AG04450 (cell line): ENCODE data around the gene SFI1. TPM values are rescaled to one million over a fixed set of nuclear protein-coding genes. Genes with fewer than 3 reads are reported as not detected.

Experiments
- CTCF ChIA-PET: fragments of 300-600, 350-600 bp; formaldehyde crosslinking; extraction: SDS; loops from one replicate; lab custom pipeline; 2022; ENCODE audit warnings: antibody characterized with exemption, inconsistent platforms; lab: Charles Lee
- POLR2A ChIA-PET: fragments of 350-600 bp; formaldehyde crosslinking; extraction: SDS; loops from one replicate; lab custom pipeline; 2021; ENCODE audit warnings: antibody characterized with exemption, inconsistent platforms; lab: Yijun Ruan, JAX
- DNase-seq: peaks from one replicate; pipeline ENCODE4 v3.0.0-alpha.2; 2011; ENCODE audit warnings: low read depth, low spot score
- H3K27ac ChIP-seq: one replicate; pipeline ENCODE4 v1.5.1; 2012; ENCODE audit warnings: low read depth, low read length, control low read depth
- H3K27me3 ChIP-seq: one replicate; pipeline ENCODE4 v1.6.0; 2012; ENCODE audit warnings: low read length; ENCODE audit not compliant: control insufficient read depth, insufficient read depth
- H3K4me3 ChIP-seq: 2 replicates; pipeline ENCODE4 v1.5.1; 2011; ENCODE audit warnings: mild to moderate bottlenecking, low read depth, low read length, control low read depth
- H3K9me3 ChIP-seq: 2 replicates; pipeline ENCODE4 v1.5.1; 2012; ENCODE audit warnings: low read length; ENCODE audit not compliant: control insufficient read depth, insufficient read depth
- polyA plus RNA-seq: library from polyadenylated mRNA; depleted of rRNA; stranded (reverse); fragments of >200 nt; gene quantifications from 2 replicates; pipeline ENCODE4 v1.2.3, GENCODE V29; 2011
- TF ChIP-seq, protein P1 (sequence below): IDR thresholded peaks from 2 replicates; pipeline ENCODE4 v1.5.1; 2011; ENCODE audit warnings: low read depth, low read length, control low read depth, inconsistent platforms

Gene SFI1
- polyA plus RNA-seq, 1 experiment, result 4.1 TPM

GRCh38 chr22:31635638-31636306 is 139.4 kb downstream of the SFI1 start:
- ChIA-PET CTCF (interaction anchor here (1.2 to 10.9 kb wide), 4 partner anchors 30 to 184 kb away, joined by 4 to 167 read pairs (median 36); no protein-coding TSS in a partner anchor), POLR2A (no interaction called here)
- no peaks in the 10 kb centered on the region for H3K27me3 ChIP-seq
- H3K9me3 ChIP-seq, result no peaks in the 10 kb centered on the region; the same call in 1 of the 2 replicates
- no peak overlapping the region for H3K4me3 ChIP-seq
- TF ChIP-seq, protein P1, sequence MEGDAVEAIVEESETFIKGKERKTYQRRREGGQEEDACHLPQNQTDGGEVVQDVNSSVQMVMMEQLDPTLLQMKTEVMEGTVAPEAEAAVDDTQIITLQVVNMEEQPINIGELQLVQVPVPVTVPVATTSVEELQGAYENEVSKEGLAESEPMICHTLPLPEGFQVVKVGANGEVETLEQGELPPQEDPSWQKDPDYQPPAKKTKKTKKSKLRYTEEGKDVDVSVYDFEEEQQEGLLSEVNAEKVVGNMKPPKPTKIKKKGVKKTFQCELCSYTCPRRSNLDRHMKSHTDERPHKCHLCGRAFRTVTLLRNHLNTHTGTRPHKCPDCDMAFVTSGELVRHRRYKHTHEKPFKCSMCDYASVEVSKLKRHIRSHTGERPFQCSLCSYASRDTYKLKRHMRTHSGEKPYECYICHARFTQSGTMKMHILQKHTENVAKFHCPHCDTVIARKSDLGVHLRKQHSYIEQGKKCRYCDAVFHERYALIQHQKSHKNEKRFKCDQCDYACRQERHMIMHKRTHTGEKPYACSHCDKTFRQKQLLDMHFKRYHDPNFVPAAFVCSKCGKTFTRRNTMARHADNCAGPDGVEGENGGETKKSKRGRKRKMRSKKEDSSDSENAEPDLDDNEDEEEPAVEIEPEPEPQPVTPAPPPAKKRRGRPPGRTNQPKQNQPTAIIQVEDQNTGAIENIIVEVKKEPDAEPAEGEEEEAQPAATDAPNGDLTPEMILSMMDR, result no peak
- H3K27ac ChIP-seq, result no peak overlapping the region
- DNase-seq, result no peak

DNA sequence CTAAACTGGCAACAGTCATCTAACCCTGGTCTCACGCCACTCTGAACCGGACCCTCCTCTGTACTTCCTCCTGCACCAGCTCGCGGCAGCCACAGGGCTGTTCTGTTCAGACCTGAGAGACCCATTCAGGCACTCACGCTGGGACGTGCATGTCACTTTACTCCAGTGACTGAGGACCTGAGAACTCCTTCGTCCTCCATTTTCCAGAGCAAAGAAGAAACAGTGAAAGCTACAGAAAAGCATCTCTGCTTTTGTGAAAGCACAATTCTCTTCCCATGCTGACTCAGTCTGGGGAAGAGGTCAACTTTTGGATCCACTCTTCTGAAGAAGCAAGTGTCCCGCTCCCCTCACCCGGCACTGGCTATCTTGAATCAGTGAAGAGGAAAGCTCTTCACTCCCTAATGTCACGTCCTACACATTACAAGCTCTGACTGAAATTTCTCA is 141.1 kb downstream of the SFI1 start:
- ChIA-PET CTCF (interaction anchor here (0.6 to 10.9 kb wide), 3 partner anchors 54 to 81 kb away, joined by 3 to 167 read pairs (median 62); no protein-coding TSS in a partner anchor), POLR2A (interaction anchor here (0.7 kb wide), 1 partner anchor 43 kb away, joined by 3 read pairs; no protein-coding TSS in a partner anchor)
- Histone ChIP-seq H3K4me3 (no peak overlapping the region), H3K27me3 (no peaks in the 10 kb centered on the region), H3K27ac (peak overlapping the region; percentile 47), H3K9me3 (no peaks in the 10 kb centered on the region)
- TF ChIP-seq, protein P1, result no peak
- DNase-seq, result no peak

DNA sequence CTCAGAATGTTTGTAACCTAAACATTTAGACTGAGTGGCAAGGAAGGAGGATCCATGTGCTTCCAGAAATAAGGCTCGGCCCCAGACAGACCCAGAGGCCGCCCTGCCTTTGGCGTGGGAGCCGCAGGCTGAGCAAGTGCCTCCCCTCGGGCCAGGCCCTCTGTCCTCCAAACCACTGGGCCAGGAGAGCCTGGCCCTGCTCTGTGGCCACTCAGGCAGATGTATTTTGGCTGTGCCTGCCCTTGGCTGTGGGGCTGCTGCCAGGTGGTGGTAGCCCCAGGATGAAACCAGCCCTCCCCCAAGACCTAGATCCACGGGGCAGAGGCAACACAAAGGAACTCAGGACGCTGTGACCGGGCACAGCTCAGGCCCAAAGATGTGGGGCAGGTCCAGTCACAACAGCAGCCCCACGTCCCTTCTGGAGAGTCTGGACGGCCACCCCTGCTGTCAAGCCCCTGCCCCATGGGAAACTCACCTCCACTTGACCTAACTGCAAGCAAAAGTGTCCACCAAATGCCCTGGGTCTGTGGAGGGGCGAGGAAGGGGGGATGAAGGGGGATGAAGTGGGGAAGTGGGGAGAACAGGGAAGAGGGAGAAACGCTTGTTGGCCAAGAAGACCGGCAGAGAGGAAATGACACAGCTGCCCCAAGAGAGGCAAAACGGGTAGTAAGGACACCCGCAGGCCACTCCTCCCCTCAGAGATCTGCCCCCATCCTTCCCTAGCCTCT is 141.7 kb downstream of the SFI1 start:
- no peak for DNase-seq
- Histone ChIP-seq H3K4me3 (no peak overlapping the region), H3K27me3 (no peaks in the 10 kb centered on the region), H3K27ac (peak overlapping the region; percentile 47), H3K9me3 (no peaks in the 10 kb centered on the region)
- ChIA-PET POLR2A (no interaction called here), CTCF (interaction anchor here (0.6 to 10.9 kb wide), 3 partner anchors 53 to 81 kb away, joined by 3 to 167 read pairs (median 62); no protein-coding TSS in a partner anchor)
- TF ChIP-seq, protein P1, result no peak

DNA sequence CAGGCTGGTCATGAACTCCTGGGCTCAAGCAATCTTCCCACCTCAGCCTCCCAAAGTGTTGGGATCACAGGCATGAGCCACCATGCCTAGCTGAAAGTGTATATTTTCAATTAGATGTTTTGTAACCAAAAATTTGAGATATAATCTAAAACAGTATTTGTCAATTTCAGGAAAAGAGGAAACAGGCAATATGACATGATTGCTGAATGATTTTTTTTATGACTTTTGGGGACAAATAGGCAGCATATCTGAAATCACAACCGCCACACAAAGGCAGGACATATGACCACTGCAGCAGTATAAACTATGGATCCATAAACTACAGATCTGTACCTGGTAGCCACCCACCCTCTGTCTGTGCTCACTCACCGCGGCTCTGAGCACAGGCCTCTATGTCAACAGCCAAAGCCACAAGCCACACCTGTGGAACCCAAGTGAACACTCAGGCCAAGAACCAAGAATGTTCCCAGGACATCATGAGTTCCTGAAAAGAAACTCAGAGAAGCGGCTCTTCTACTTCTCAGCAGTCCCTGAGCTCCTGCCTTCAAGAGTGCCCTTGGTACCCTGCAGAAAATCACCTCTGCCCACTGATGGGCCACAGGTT is 143.2 kb downstream of the SFI1 start:
- no peak overlapping the region for H3K4me3 ChIP-seq
- H3K27ac ChIP-seq, result no peak overlapping the region
- ChIA-PET POLR2A (interaction anchor here (0.6 to 0.7 kb wide), 2 partner anchors 62 to 83 kb away, joined by 6 to 8 read pairs; no protein-coding TSS in a partner anchor), CTCF (interaction anchor here (0.6 to 10.9 kb wide), 2 partner anchors 83 to 1123 kb away, joined by 4 to 167 read pairs; no protein-coding TSS in a partner anchor)
- TF ChIP-seq, protein P1, result no peak
- DNase-seq, result no peak
- no peaks in the 10 kb centered on the region for H3K27me3 ChIP-seq
- H3K9me3 ChIP-seq, result no peaks in the 10 kb centered on the region
